B cell (primary cell): ENCODE results near the gene CACNA2D3. TPM values are rescaled to one million over a fixed set of nuclear protein-coding genes. Genes with fewer than 3 reads are reported as not detected.

ENCODE experiments used
- ATAC-seq: fragments of 200-7000 bp; cut with Tn5 transposase; one replicate; pipeline ENCODE4 v1.10.0; 2021; ENCODE audit warnings: low read depth, mild to moderate bottlenecking, moderate number of reproducible peaks, moderate library complexity
- CTCF ChIA-PET: fragments of 350-600 bp; sonication (Branson Sonifier 250); formaldehyde crosslinking; loops from one replicate; lab custom pipeline; 2021; ENCODE audit warnings: antibody characterized with exemption, inconsistent platforms; lab: Charles Lee
- POLR2A ChIA-PET: fragments of 350-600 bp; sonication (Branson Sonifier 250); formaldehyde crosslinking; loops from one replicate; lab custom pipeline; 2021; ENCODE audit warnings: antibody characterized with exemption; lab: Charles Lee
- DNase-seq: peaks from one replicate; pipeline ENCODE4 v3.0.0; 2013
- H2AFZ ChIP-seq: 2 replicates; pipeline ENCODE4 v1.6.1; 2012; ENCODE audit warnings: mild to moderate bottlenecking, low read depth, low read length; ENCODE audit not compliant: insufficient read depth, poor library complexity, severe bottlenecking
- H3K27ac ChIP-seq, 2 donors: 1 replicate in 1 of 2; 2 replicates in 1 of 2; pipeline ENCODE4 v1.5.1; 2012 to 2013; ENCODE audit warnings: low read length in 2 of 2, mild to moderate bottlenecking in 2 of 2, moderate library complexity in 1 of 2
- H3K27me3 ChIP-seq, 4 experiments: fragments of 200-600 bp in 1 of 4; sonication (generic) in 1 of 4; replicated peaks in 1 of 4; 1 replicate in 2 of 4; 2 replicates in 2 of 4; pipeline versions ENCODE4 v1.6.1 to v1.7.0; 2013 to 2016; ENCODE audit warnings: low read length in 3 of 4, mild to moderate bottlenecking in 2 of 4, mixed read lengths in 1 of 4, moderate library complexity in 1 of 4; ENCODE audit not compliant: insufficient read depth in 4 of 4, control insufficient read depth in 3 of 4; ENCODE audit errors: control extremely low read depth in 1 of 4
- H3K36me3 ChIP-seq, 2 experiments: replicated peaks in 1 of 2; 1 replicate in 1 of 2; 2 replicates in 1 of 2; pipeline versions ENCODE4 v1.6.1 to v1.7.1; 2013; ENCODE audit warnings: low read length in 1 of 2; ENCODE audit not compliant: insufficient read depth in 2 of 2, control insufficient read depth in 1 of 2; ENCODE audit errors: control extremely low read depth in 1 of 2, extremely low read depth in 1 of 2
- H3K4me1 ChIP-seq, 2 donors: fragments of 200-600 bp in 1 of 2; sonication (generic) in 1 of 2; 1 replicate in 1 of 2; 2 replicates in 1 of 2; pipeline versions ENCODE4 v1.5.1 to v1.6.1; 2013 to 2017; ENCODE audit warnings: low read length in 2 of 2; ENCODE audit not compliant: control insufficient read depth in 2 of 2, insufficient read depth in 2 of 2
- H3K4me2 ChIP-seq: replicated peaks from 2 replicates; pipeline ENCODE3; 2012; ENCODE audit warnings: mild to moderate bottlenecking, low read depth, low read length; ENCODE audit not compliant: poor library complexity, severe bottlenecking
- H3K4me3 ChIP-seq, 5 experiments: fragments of 200-600 bp in 1 of 5; sonication (generic) in 1 of 5; 1 replicate in 3 of 5; 2 replicates in 2 of 5; pipeline versions ENCODE4 v1.5.1 to v1.7.0; 2011 to 2016; ENCODE audit warnings: low read length in 4 of 5, mild to moderate bottlenecking in 4 of 5, low read depth in 2 of 5, control low read depth in 1 of 5, moderate library complexity in 1 of 5; ENCODE audit not compliant: insufficient read depth in 1 of 5; ENCODE audit errors: control extremely low read depth in 1 of 5, extremely low read depth in 1 of 5
- H3K79me2 ChIP-seq: fragments of 200-600 bp; sonication (generic); one replicate; pipeline ENCODE4 v1.6.0; 2016; ENCODE audit warnings: low read length; ENCODE audit not compliant: control insufficient read depth, insufficient read depth
- H3K9ac ChIP-seq: fragments of 200-600 bp; sonication (generic); 2 replicates; pipeline ENCODE4 v1.6.1; 2017; ENCODE audit warnings: mild to moderate bottlenecking, low read length, moderate library complexity
- H3K9me3 ChIP-seq, 3 donors: one replicate each; pipeline versions ENCODE4 v1.6.1 to v1.7.1; 2013; ENCODE audit warnings: low read length in 2 of 3; ENCODE audit not compliant: control insufficient read depth in 2 of 3, insufficient read depth in 1 of 3; ENCODE audit errors: control extremely low read depth in 1 of 3
- H4K20me1 ChIP-seq: 2 replicates; pipeline ENCODE4 v1.6.0; 2012; ENCODE audit warnings: mild to moderate bottlenecking, low read length; ENCODE audit not compliant: insufficient read depth, control insufficient read depth, poor library complexity, severe bottlenecking
- H3K27ac Mint-ChIP-seq: one replicate; pipeline ENCODE4 v1.8.0; 2021; ENCODE audit warnings: mixed read lengths
- H3K27me3 Mint-ChIP-seq: one replicate; pipeline ENCODE4 v1.8.0; 2021; ENCODE audit warnings: mixed read lengths
- H3K4me1 Mint-ChIP-seq: one replicate; pipeline ENCODE4 v1.8.0; 2021; ENCODE audit warnings: mixed read lengths
- H3K4me3 Mint-ChIP-seq: one replicate; pipeline ENCODE4 v1.8.0; 2021; ENCODE audit warnings: mixed read lengths
- H3K9me3 Mint-ChIP-seq: one replicate; pipeline ENCODE4 v1.8.0; 2022; ENCODE audit warnings: mixed read lengths; ENCODE audit not compliant: insufficient read depth
- EZH2 ChIP-seq: IDR thresholded peaks from 2 replicates; pipeline ENCODE4 v1.6.1; 2012; ENCODE audit warnings: borderline replicate concordance, low read depth, mild to moderate bottlenecking, moderate library complexity, low read length; ENCODE audit not compliant: insufficient read depth, poor library complexity, severe bottlenecking
- WGBS: methylation state at CpG from one replicate; pipeline ENCODE4 v1.1.5; 2013; ENCODE audit warnings: missing lambda C conversion rate; ENCODE audit not compliant: insufficient coverage; 5-methylcytosine and 5-hydroxymethylcytosine counted together
- intact Hi-C: fragments of 100-400 bp; cut with micrococcal nuclease; formaldehyde crosslinking; loops from one replicate; pipeline ENCODE4 v1.10.0; 2022
- polyA plus RNA-seq: library from polyadenylated mRNA; depleted of rRNA; stranded (reverse); fragments of >200 nt; gene quantifications from 2 replicates; pipeline ENCODE4 v1.2.3, GENCODE V29; 2012
- total RNA-seq, 2 donors: library from RNA; stranded (reverse); fragments of 120-200 nt in 1 of 2; gene quantifications; 1 replicate in 1 of 2; 2 replicates in 1 of 2; pipeline versions ENCODE4 v1.2.3 to v1.2.4, GENCODE V29; 2013 to 2022
- TF ChIP-seq, protein P1 (sequence below): fragments of 200-600 bp; IDR thresholded peaks from one replicate; pipeline ENCODE4 v1.8.0; 2022; ENCODE audit warnings: antibody characterized with exemption, mild to moderate bottlenecking

Gene CACNA2D3
- total and polyA plus RNA-seq, 2 donors (not counting 1 experiment from before 2014, with no cell fraction given) = not detected

DNA sequence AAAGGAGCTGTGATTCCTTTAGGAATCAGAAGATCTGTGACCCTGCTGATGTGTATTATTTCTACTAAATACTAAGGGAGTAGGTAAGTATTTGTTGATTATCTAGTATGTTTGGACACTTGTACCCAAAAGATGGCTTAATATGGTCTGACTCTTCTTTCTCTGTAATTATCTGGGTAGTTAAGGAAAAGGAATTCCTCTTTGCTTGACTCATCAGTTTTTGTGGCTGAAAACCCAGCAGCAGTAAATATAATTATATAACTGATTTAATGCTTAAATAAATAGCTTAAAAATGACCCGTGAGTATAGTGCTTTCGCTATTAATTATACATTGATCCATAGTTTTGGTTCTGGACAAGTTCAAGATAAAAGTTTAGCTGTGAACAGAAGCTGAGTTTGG is 649.7 kb downstream of the CACNA2D3 start:
- no peak overlapping the region for H3K4me3 Mint-ChIP-seq
- H3K79me2 ChIP-seq = no peaks in the 10 kb centered on the region

DNA sequence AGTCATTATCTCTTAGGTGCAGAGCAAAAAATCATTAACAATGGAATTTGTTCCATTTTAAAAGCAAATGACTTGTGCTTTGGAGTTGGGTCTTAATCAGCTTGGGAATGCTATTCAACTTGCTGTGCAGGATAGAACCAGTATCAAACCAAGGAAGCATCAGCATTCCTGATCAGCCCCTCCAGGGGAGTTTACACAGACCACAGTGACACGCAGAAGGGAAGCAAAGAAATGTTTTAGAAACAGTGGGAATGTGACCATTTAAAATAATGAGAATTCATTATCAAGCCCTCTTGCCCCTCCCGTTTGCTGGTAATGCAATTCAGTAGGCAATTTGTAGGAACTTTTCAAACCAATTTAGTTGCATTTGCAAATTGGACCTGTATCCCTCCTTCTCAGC is 650.4 kb downstream of the CACNA2D3 start:
- no peaks in the 10 kb centered on the region for H3K4me1 Mint-ChIP-seq
- H3K4me3 Mint-ChIP-seq = no peak overlapping the region
- H2AFZ ChIP-seq = no peak overlapping the region
- H3K36me3 ChIP-seq = no peaks in the 10 kb centered on the region
- H3K4me1 ChIP-seq = no peaks in the 10 kb centered on the region
- no peaks in the 10 kb centered on the region for H4K20me1 ChIP-seq
- no peak overlapping the region for H3K27ac Mint-ChIP-seq
- no CpG with 5 or more reads among the region's 2 CpGs for WGBS
- TF ChIP-seq, protein P1, sequence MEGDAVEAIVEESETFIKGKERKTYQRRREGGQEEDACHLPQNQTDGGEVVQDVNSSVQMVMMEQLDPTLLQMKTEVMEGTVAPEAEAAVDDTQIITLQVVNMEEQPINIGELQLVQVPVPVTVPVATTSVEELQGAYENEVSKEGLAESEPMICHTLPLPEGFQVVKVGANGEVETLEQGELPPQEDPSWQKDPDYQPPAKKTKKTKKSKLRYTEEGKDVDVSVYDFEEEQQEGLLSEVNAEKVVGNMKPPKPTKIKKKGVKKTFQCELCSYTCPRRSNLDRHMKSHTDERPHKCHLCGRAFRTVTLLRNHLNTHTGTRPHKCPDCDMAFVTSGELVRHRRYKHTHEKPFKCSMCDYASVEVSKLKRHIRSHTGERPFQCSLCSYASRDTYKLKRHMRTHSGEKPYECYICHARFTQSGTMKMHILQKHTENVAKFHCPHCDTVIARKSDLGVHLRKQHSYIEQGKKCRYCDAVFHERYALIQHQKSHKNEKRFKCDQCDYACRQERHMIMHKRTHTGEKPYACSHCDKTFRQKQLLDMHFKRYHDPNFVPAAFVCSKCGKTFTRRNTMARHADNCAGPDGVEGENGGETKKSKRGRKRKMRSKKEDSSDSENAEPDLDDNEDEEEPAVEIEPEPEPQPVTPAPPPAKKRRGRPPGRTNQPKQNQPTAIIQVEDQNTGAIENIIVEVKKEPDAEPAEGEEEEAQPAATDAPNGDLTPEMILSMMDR = no peak
- TF ChIP-seq EZH2 = no peak
- H3K27me3 Mint-ChIP-seq = no peaks in the 10 kb centered on the region
- DNase-seq (no peak), ATAC-seq (no peak)
- H3K4me2 ChIP-seq = no peak overlapping the region
- no peak overlapping the region for H3K9ac ChIP-seq
- H3K9me3 Mint-ChIP-seq = no peaks in the 10 kb centered on the region
- no peak overlapping the region for H3K27ac ChIP-seq
- no peaks in the 10 kb centered on the region for H3K9me3 ChIP-seq
- H3K4me3 ChIP-seq = no peak overlapping the region
- ChIA-PET CTCF (no interaction called here), POLR2A (no interaction called here)
- intact Hi-C loops = no loop called here
- H3K27me3 ChIP-seq = no peaks in the 10 kb centered on the region
- H3K79me2 ChIP-seq = no peaks in the 10 kb centered on the region

More for the DNA sequence above, 649.7 kb downstream of the CACNA2D3 start:
- TF ChIP-seq, protein P1 = no peak
- TF ChIP-seq EZH2 = no peak
- H3K4me3 ChIP-seq = no peak overlapping the region
- H3K36me3 ChIP-seq = no peaks in the 10 kb centered on the region
- H3K4me1 Mint-ChIP-seq = no peaks in the 10 kb centered on the region
- ChIA-PET POLR2A (no interaction called here), CTCF (no interaction called here)
- H3K27me3 Mint-ChIP-seq = no peaks in the 10 kb centered on the region
- H4K20me1 ChIP-seq = no peaks in the 10 kb centered on the region
- DNase-seq (no peak), ATAC-seq (no peak)
- H2AFZ ChIP-seq = no peak overlapping the region
- H3K4me2 ChIP-seq = no peak overlapping the region
- H3K9me3 Mint-ChIP-seq = no peaks in the 10 kb centered on the region
- no peaks in the 10 kb centered on the region for H3K27me3 ChIP-seq
- H3K27ac Mint-ChIP-seq = no peak overlapping the region
- no CpG with 5 or more reads among the region's 2 CpGs for WGBS
- intact Hi-C loops = no loop called here
- no peak overlapping the region for H3K27ac ChIP-seq
- H3K9me3 ChIP-seq = no peaks in the 10 kb centered on the region
- no peak overlapping the region for H3K9ac ChIP-seq
- H3K4me1 ChIP-seq = no peaks in the 10 kb centered on the region
